Midbrain (tissue), 1 donor: ENCODE results near the gene ING3.

Experiments
- DNase-seq: peaks from one replicate; lab custom pipeline; 2025; lab: John Stamatoyannopoulos, UW

The ING3 gene

GRCh38 chr7:120950539-120951308 lies at the start of gene ING3:
Gene ING3, plus strand, starts transcription at chr7:120950777. Its CDS starts 120 bp downstream, at chr7:120950897.
- DNase-seq: peak; percentile 98

- DNase-seq: no peak
These were observed 35.1 kb upstream of the ING3 start for GRCh38 chr7:120915314-120916105.

- no peak for DNase-seq
These were observed 34.5 kb upstream of the ING3 start for GRCh38 chr7:120916121-120916520.

- no peak for DNase-seq
These were observed 34.0 kb upstream of the ING3 start for GRCh38 chr7:120916538-120916937.

- no peak for DNase-seq
These were observed 31.1 kb upstream of the ING3 start for GRCh38 chr7:120919466-120919865.

- no peak for DNase-seq
These were observed 30.5 kb upstream of the ING3 start for GRCh38 chr7:120920034-120920433.

GRCh38 chr7:120920591-120921274 lies 29.8 kb upstream of the ING3 start:
- no peak for DNase-seq

- no peak for DNase-seq
These were observed 25.7 kb upstream of the ING3 start for GRCh38 chr7:120924837-120925236.

- no peak for DNase-seq
These were observed 25.2 kb upstream of the ING3 start for GRCh38 chr7:120925392-120925791.

GRCh38 chr7:120926943-120927346 lies 23.6 kb upstream of the ING3 start:
- DNase-seq: no peak

- no peak for DNase-seq
These were observed 23.0 kb upstream of the ING3 start for GRCh38 chr7:120927454-120928103.

- DNase-seq: no peak
These were observed 19.3 kb upstream of the ING3 start for GRCh38 chr7:120931243-120931642.

GRCh38 chr7:120933475-120933874 lies 17.1 kb upstream of the ING3 start:
- no peak for DNase-seq

- DNase-seq: no peak
These were observed 11.2 kb upstream of the ING3 start for GRCh38 chr7:120939345-120939744.

- no peak for DNase-seq
These were observed 9.5 kb upstream of the ING3 start for GRCh38 chr7:120941064-120941463.

GRCh38 chr7:120941856-120942255 lies 8.7 kb upstream of the ING3 start:
- DNase-seq: no peak

GRCh38 chr7:120942861-120943260 lies 7.7 kb upstream of the ING3 start:
- DNase-seq: no peak

- DNase-seq: no peak
These were observed 5.6 kb upstream of the ING3 start for GRCh38 chr7:120944826-120945562.

- DNase-seq: no peak
These were observed 2.6 kb upstream of the ING3 start for GRCh38 chr7:120947980-120948379.

GRCh38 chr7:120949393-120949911 lies 1.1 kb upstream of the ING3 start:
- DNase-seq: no peak

- peak; percentile 47 for DNase-seq
These were observed 509 bp upstream of the ING3 start for GRCh38 chr7:120949998-120950538.
